GM23338 (cell line): ENCODE data around the gene NDUFB6. TPM values are rescaled to one million over a fixed set of nuclear protein-coding genes. Genes with fewer than 3 reads are reported as not detected.

Experiments used
- ATAC-seq: fragments of 200-7000 bp; cut with Tn5 transposase; 3 replicates; pipeline ENCODE4 v1.9.1; 2020
- DNase-seq: peaks from one replicate; pipeline ENCODE4 v3.0.0-alpha.2; 2015; ENCODE audit warnings: low spot score
- H2AFZ ChIP-seq: fragments of 200-600 bp; sonication (generic); 2 replicates; pipeline ENCODE4 v1.8.0; 2016; ENCODE audit warnings: antibody characterized with exemption, mild to moderate bottlenecking, moderate library complexity
- H3F3A ChIP-seq: fragments of 200-600 bp; sonication (generic); replicated peaks from 2 replicates; pipeline ENCODE4 v1.8.0; 2017; ENCODE audit warnings: antibody characterized with exemption, mixed run types, low read depth
- H3K27ac ChIP-seq: fragments of 200-600 bp; sonication (generic); 2 replicates; pipeline ENCODE4 v1.6.1; 2016; ENCODE audit warnings: low read depth
- H3K27me3 ChIP-seq: fragments of 200-600 bp; sonication (generic); 2 replicates; pipeline ENCODE4 v1.8.0; 2016; ENCODE audit warnings: mild to moderate bottlenecking, mixed run types, moderate library complexity; ENCODE audit not compliant: insufficient read depth
- H3K36me3 ChIP-seq: fragments of 200-600 bp; sonication (generic); 2 replicates; pipeline ENCODE4 v1.8.0; 2016; ENCODE audit warnings: mild to moderate bottlenecking; ENCODE audit not compliant: insufficient read depth
- H3K4me1 ChIP-seq: fragments of 200-600 bp; sonication (generic); 2 replicates; pipeline ENCODE4 v1.8.0; 2016; ENCODE audit warnings: mild to moderate bottlenecking, moderate library complexity; ENCODE audit not compliant: insufficient read depth
- H3K4me2 ChIP-seq: fragments of 200-600 bp; sonication (generic); 2 replicates; pipeline ENCODE4 v1.7.1; 2017; ENCODE audit warnings: mixed run types
- H3K4me3 ChIP-seq: fragments of 200-600 bp; sonication (generic); 2 replicates; pipeline ENCODE4 v1.6.1; 2016; ENCODE audit warnings: mixed run types
- H3K79me2 ChIP-seq: fragments of 200-600 bp; sonication (generic); replicated peaks from 2 replicates; pipeline ENCODE4 v1.8.0; 2017; ENCODE audit warnings: mild to moderate bottlenecking; ENCODE audit not compliant: insufficient read depth
- H3K9me2 ChIP-seq: fragments of 200-600 bp; sonication (generic); 2 replicates; pipeline ENCODE4 v1.8.0; 2017; ENCODE audit not compliant: insufficient read depth
- H4K20me1 ChIP-seq: fragments of 200-600 bp; sonication (generic); replicated peaks from 2 replicates; pipeline ENCODE4 v1.8.0; 2017; ENCODE audit warnings: mild to moderate bottlenecking; ENCODE audit not compliant: insufficient read depth
- H3K27ac Mint-ChIP-seq: 2 replicates; pipeline ENCODE4 v1.8.0; 2020; ENCODE audit warnings: inconsistent platforms, mild to moderate bottlenecking, moderate library complexity, mixed read lengths
- H3K27me3 Mint-ChIP-seq: 3 replicates; pipeline ENCODE4 v1.8.0; 2022; ENCODE audit warnings: low read depth, mild to moderate bottlenecking, moderate library complexity, mixed read lengths, inconsistent platforms; ENCODE audit not compliant: insufficient read depth, poor library complexity
- H3K36me3 Mint-ChIP-seq: 3 replicates; pipeline ENCODE4 v1.8.0; 2021; ENCODE audit warnings: low read depth, mild to moderate bottlenecking, inconsistent platforms, moderate library complexity, mixed read lengths
- H3K4me1 Mint-ChIP-seq: 3 replicates; pipeline ENCODE4 v1.8.0; 2020; ENCODE audit warnings: mild to moderate bottlenecking, inconsistent platforms, mixed read lengths
- H3K4me3 Mint-ChIP-seq: 3 replicates; pipeline ENCODE4 v1.8.0; 2021; ENCODE audit warnings: moderate library complexity, mild to moderate bottlenecking, inconsistent platforms, mixed read lengths
- H3K9me3 Mint-ChIP-seq: 3 replicates; pipeline ENCODE4 v1.8.0; 2020; ENCODE audit warnings: moderate library complexity, mild to moderate bottlenecking, inconsistent platforms, mixed read lengths
- CREB1 ChIP-seq: fragments of 250-450 bp; sonication (Bioruptor Pico); IDR thresholded peaks from 2 replicates; pipeline ENCODE4 v1.5.0; 2020; ENCODE audit warnings: low read depth, mild to moderate bottlenecking, moderate library complexity
- CTCF ChIP-seq, 2 experiments: fragments of 200-600 bp in 1 of 2; sonication (generic) in 1 of 2; conservative IDR thresholded peaks; 2 replicates each; pipeline versions ENCODE4 v1.5.1 to v1.6.1; 2016 to 2017; ENCODE audit warnings: antibody characterized with exemption in 2 of 2, low read depth in 2 of 2, mild to moderate bottlenecking in 2 of 2, moderate library complexity in 1 of 2
- ETS1 ChIP-seq: IDR thresholded peaks from 2 replicates; pipeline ENCODE4 v1.6.1; 2016; ENCODE audit warnings: antibody characterized with exemption
- EZH2 ChIP-seq: fragments of 200-600 bp; sonication (generic); IDR thresholded peaks from one replicate; pipeline ENCODE4 v1.8.0; 2017; ENCODE audit warnings: antibody characterized with exemption, mild to moderate bottlenecking, low read depth; ENCODE audit not compliant: unreplicated experiment
- EZH2phosphoT487 ChIP-seq: fragments of 200-600 bp; sonication (generic); IDR thresholded peaks from one replicate; pipeline ENCODE4 v1.8.1; 2018; ENCODE audit warnings: antibody characterized with exemption; ENCODE audit not compliant: unreplicated experiment
- JUNB ChIP-seq: IDR thresholded peaks from one replicate; pipeline ENCODE4 v1.6.1; 2016; ENCODE audit warnings: antibody characterized with exemption; ENCODE audit not compliant: unreplicated experiment
- NANOG ChIP-seq: IDR thresholded peaks from 2 replicates; pipeline ENCODE4 v1.6.1; 2016; ENCODE audit warnings: antibody characterized with exemption, borderline replicate concordance
- POLR2AphosphoS5 ChIP-seq: IDR thresholded peaks from 2 replicates; pipeline ENCODE4 v1.6.1; 2016; ENCODE audit warnings: antibody characterized with exemption, low read depth
- REST ChIP-seq: IDR thresholded peaks from one replicate; pipeline ENCODE4 v1.6.1; 2018; ENCODE audit warnings: antibody characterized with exemption; ENCODE audit not compliant: unreplicated experiment
- STAT1 ChIP-seq: IDR thresholded peaks from one replicate; pipeline ENCODE4 v1.6.1; 2016; ENCODE audit warnings: antibody characterized with exemption; ENCODE audit not compliant: unreplicated experiment
- ZNF114 ChIP-seq: fragments of 250-450 bp; sonication (Bioruptor Pico); IDR thresholded peaks from 2 replicates; pipeline ENCODE4 v1.5.0; 2020; ENCODE audit warnings: mild to moderate bottlenecking, moderate library complexity
- ZNF462 ChIP-seq: fragments of 250-450 bp; sonication (Bioruptor Pico); IDR thresholded peaks from 2 replicates; pipeline ENCODE4 v1.5.0; 2020; ENCODE audit warnings: mild to moderate bottlenecking, moderate library complexity
- polyA plus RNA-seq: library from polyadenylated mRNA; unstranded; fragments of >200 nt; fragmentation: Nextera tagmentation; extraction: Ambion mirVana; gene quantifications from 2 replicates; pipeline ENCODE4 v1.2.1, GENCODE V29; 2016
- total RNA-seq: library from RNA; depleted of rRNA; stranded (reverse); fragments of >200 nt; shearing (Covaris generic); gene quantifications from 2 replicates; pipeline ENCODE4 v1.2.3, GENCODE V29; 2014

The NDUFB6 gene
- total and polyA plus RNA-seq, 2 experiments from 2014 or later, result 56.5 to 231 TPM

- H3K27ac ChIP-seq, result peak within 1 kb of the TSS; percentile 78
- H3K9me2 ChIP-seq, result no peaks in the 10 kb centered on the region
- peak within 1 kb of the TSS; percentile 91 for H3K4me3 ChIP-seq
- H3K27me3 Mint-ChIP-seq, result peaks cover 22% of the 10 kb centered on the region
- peak within 1 kb of the TSS; percentile 67; the same call in 1 of the 2 replicates for H2AFZ ChIP-seq
- peaks cover 19% of the 10 kb centered on the region for H4K20me1 ChIP-seq
- H3K4me1 ChIP-seq, result peaks cover 8% of the 10 kb centered on the region
- DNase-seq (peak; percentile 95), ATAC-seq (peak; percentile 72)
- peaks cover 5% of the 10 kb centered on the region for H3F3A ChIP-seq
- no peaks in the 10 kb centered on the region; the same call in 2 of the 3 replicates for H3K9me3 Mint-ChIP-seq
- H3K36me3 Mint-ChIP-seq, result peaks cover 23% of the 10 kb centered on the region
- H3K27ac Mint-ChIP-seq, result peak within 1 kb of the TSS; percentile 99
- no peaks in the 10 kb centered on the region for H3K36me3 ChIP-seq
- no peak for TF ChIP-seq STAT1
- TF ChIP-seq ZNF114 (CRISPR knock-in tag), result no peak
- TF ChIP-seq ETS1, result peak; percentile 72
- no peak for TF ChIP-seq EZH2phosphoT487
- no peak for TF ChIP-seq CTCF (conservative IDR thresholded peaks at IDR 0.05; ENCODE audit: low read depth in 2 of 2)
- TF ChIP-seq NANOG, result no peak
- no peak for TF ChIP-seq REST
- TF ChIP-seq EZH2, result no peak
- peak; percentile 69 for TF ChIP-seq CREB1 (CRISPR knock-in tag)
- no peak for TF ChIP-seq ZNF462 (CRISPR knock-in tag)
- TF ChIP-seq POLR2AphosphoS5, result peak; percentile 72
- no peak for TF ChIP-seq JUNB
- peaks cover 51% of the 10 kb centered on the region for H3K79me2 ChIP-seq
- no peaks in the 10 kb centered on the region for H3K27me3 ChIP-seq
- peak within 1 kb of the TSS; percentile 83 for H3K4me2 ChIP-seq
- peak within 1 kb of the TSS; percentile 89 for H3K4me3 Mint-ChIP-seq
- peaks cover 18% of the 10 kb centered on the region for H3K4me1 Mint-ChIP-seq
These were observed 20.6 kb downstream of the NDUFB6 start, which contains the start of the genes SMIM27 and TOPORS for GRCh38 chr9:32552172-32552872. TSS of gene SMIM27 (plus strand) at chr9:32552327. CDS start at chr9:32552435, 108 bp downstream. TSS of gene TOPORS (minus strand) at chr9:32552586. CDS start at chr9:32552436, 150 bp downstream.
